ENCODE results near the gene AHNAK. TPM values are rescaled to one million over a fixed set of nuclear protein-coding genes. Genes with fewer than 3 reads are reported as not detected.

Gene AHNAK
- total and polyA plus RNA-seq, 2 of the 8 experiments (the other 6 are each of a cell fraction or from before 2014, with no cell fraction given), result 2.0 to 5.8 TPM

DNA sequence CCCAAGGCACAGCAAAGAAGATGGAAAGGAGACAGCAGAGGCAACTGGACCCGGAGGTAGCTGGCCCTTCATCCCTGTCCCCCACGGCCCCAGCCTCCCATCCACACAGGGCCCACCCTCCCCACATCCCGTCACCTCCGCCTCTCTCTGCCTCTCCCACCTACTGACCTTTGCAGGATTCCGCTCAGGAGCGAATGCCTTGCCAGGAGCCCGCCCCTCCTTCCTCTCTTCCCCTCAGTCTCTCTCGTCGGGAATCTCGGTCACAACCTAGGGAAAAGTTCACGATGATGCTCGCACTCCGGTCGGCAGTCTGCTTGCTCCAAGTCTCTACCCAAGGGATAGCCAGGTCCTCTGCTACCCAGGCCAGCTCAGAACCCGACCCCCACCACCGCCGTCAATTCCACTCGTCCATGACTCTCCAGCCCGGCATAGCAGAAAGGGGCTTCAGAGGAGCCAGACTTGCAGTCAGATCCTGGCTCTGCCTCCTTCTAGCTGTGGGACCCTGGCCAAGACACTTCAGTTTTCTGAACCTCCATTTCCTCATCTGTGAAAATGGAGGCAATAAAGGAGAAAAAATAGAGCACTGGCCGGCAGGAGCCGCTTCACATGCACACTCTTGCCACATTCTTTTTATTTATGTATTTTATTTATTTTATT, 10.2 kb downstream of the AHNAK start:
- CTCF ChIA-PET (ENCODE audit: partially characterized antibody), result interaction anchor here (0.9 to 5.3 kb wide), 8 partner anchors 21 to 144 kb away, joined by 3 to 27 read pairs (median 3); no protein-coding TSS in a partner anchor
- no peak overlapping the region for H4K8ac ChIP-seq (ENCODE audit: extremely low read depth, insufficient read depth, low read length)

More for the DNA sequence above, 10.2 kb downstream of the AHNAK start:
- Histone ChIP-seq H4K91ac (replicated peaks; ENCODE audit: insufficient read length, low read length) (no peak overlapping the region), H3K27me3 (replicated peaks in 1 of 4; ENCODE audit: control insufficient read depth in 3 of 4, extremely low read depth in 1 of 4, insufficient read depth in 3 of 4, low read length in 3 of 4) (no peaks in the 10 kb centered on the region; a peak in 2 of 7 replicates), H3K79me1 (ENCODE audit: low read depth, low read length) (no peaks in the 10 kb centered on the region), H3K9ac (replicated peaks in 1 of 4; ENCODE audit: extremely low read depth in 1 of 4, low read depth in 3 of 4, low read length in 3 of 4) (no peak overlapping the region), H2BK20ac (ENCODE audit: low read length) (no peak overlapping the region), H2BK5ac (ENCODE audit: low read depth, low read length) (no peak overlapping the region), H3K27ac (ENCODE audit: low read depth, low read length) (no peak overlapping the region), H3K4me3 (ENCODE audit: extremely low read depth in 1 of 4, insufficient read depth in 2 of 4, low read depth in 3 of 4, low read length in 4 of 4) (no peak overlapping the region), H3K4me1 (replicated peaks in 1 of 4; ENCODE audit: control insufficient read depth in 3 of 4, insufficient read depth in 4 of 4, low read length in 3 of 4) (peaks cover 0 to 9% (median 4%) of the 10 kb centered on the region in 4 experiments; a peak in 5 of 7 replicates), H3K56ac (replicated peaks; ENCODE audit: insufficient read length, low read depth, low read length) (no peak overlapping the region), H3K79me2 (ENCODE audit: control insufficient read depth in 1 of 2, insufficient read depth in 2 of 2, low read length in 2 of 2) (no peaks in the 10 kb centered on the region; a peak in 1 of 4 replicates), H3K23me2 (ENCODE audit: low read depth, low read length) (no peaks in the 10 kb centered on the region), H2BK15ac (ENCODE audit: low read length) (no peak overlapping the region), H3K18ac (ENCODE audit: extremely low read depth, low read length) (no peak overlapping the region; the same call in 1 of the 2 replicates), H2AK5ac (ENCODE audit: low read depth, low read length) (no peak overlapping the region), H3K4me2 (ENCODE audit: insufficient read depth in 1 of 2, low read depth in 2 of 2, low read length in 2 of 2) (peak overlapping the region in 1 of 2 experiments; percentile 38; a peak in 2 of 4 replicates), H3K9me3 (ENCODE audit: insufficient read depth in 2 of 2, low read depth in 1 of 2, low read length in 1 of 2) (no peaks in the 10 kb centered on the region), H2BK12ac (ENCODE audit: low read depth, low read length) (no peak overlapping the region), H3K14ac (ENCODE audit: insufficient read length) (no peak overlapping the region), H4K20me1 (replicated peaks in 1 of 2; ENCODE audit: control insufficient read depth in 1 of 2, insufficient read depth in 2 of 2, low read length in 2 of 2) (no peaks in the 10 kb centered on the region), H3K36me3 (ENCODE audit: control insufficient read depth in 2 of 4, insufficient read depth in 4 of 4, low read length in 3 of 4) (peaks cover 0 to 4% (median 0%) of the 10 kb centered on the region in 4 experiments; a peak in 1 of 8 replicates), H2AFZ (ENCODE audit: low read length) (no peak overlapping the region), H2BK120ac (replicated peaks; ENCODE audit: low read depth, low read length) (no peak overlapping the region), H3K4ac (replicated peaks; ENCODE audit: insufficient read length, low read depth, low read length) (no peak overlapping the region), H4K5ac (ENCODE audit: insufficient read length, low read depth, low read length) (no peak overlapping the region), H3K23ac (ENCODE audit: insufficient read length) (no peak overlapping the region)
- 74% methylated on average over 21 of the region's 21 CpGs; no CpG with 5 or more reads in 1 of the 2 experiments for WGBS, 2 experiments (ENCODE audit: extremely low coverage in 1 of 2, insufficient coverage in 1 of 2, insufficient read length in 1 of 2, insufficient replicate concordance in 2 of 2, low coverage in 1 of 2, low lambda C conversion rate in 2 of 2, missing lambda C conversion rate in 1 of 2)
- no peak for TF ChIP-seq POLR2AphosphoS5 (IDR thresholded peaks at IDR 0.05; ENCODE audit: low read depth, low read length)
- no peak for TF ChIP-seq NANOG (IDR thresholded peaks at IDR 0.05; ENCODE audit: insufficient read depth, low read depth, low read length, poor library complexity, severe bottlenecking)
- TF ChIP-seq RXRA (IDR thresholded peaks at IDR 0.05; ENCODE audit: insufficient read depth, low read depth, low read length), result no peak
- TF ChIP-seq CHD1 (IDR thresholded peaks at IDR 0.05; ENCODE audit: low read depth, low read length), result no peak
- no peak for TF ChIP-seq TAF7 (optimal IDR thresholded peaks at IDR 0.05; ENCODE audit: borderline replicate concordance, low read depth, low read length)
- no peak for TF ChIP-seq E2F6 (IDR thresholded peaks at IDR 0.05)
- no peak for TF ChIP-seq POU5F1 (IDR thresholded peaks at IDR 0.05; ENCODE audit: low read depth, low read length)
- TF ChIP-seq CTBP2 (IDR thresholded peaks at IDR 0.05; ENCODE audit: borderline replicate concordance, insufficient read depth, insufficient read length, low read length), result no peak
- TF ChIP-seq SIRT6 (IDR thresholded peaks at IDR 0.05; ENCODE audit: low read length), result no peak
- TF ChIP-seq RAD21 (IDR thresholded peaks at IDR 0.05 in 1 of 2, conservative IDR thresholded peaks at IDR 0.05 in 1 of 2; ENCODE audit: low read depth in 2 of 2, low read length in 2 of 2), result no peak
- TF ChIP-seq SRF (IDR thresholded peaks at IDR 0.05; ENCODE audit: low read depth, low read length), result no peak
- DNase-seq (ENCODE audit: low read depth in 1 of 2, low spot score in 2 of 2), result no peak
- POLR2A ChIA-PET (ENCODE audit: partially characterized antibody), result interaction anchor here (0.7 to 1.1 kb wide), 3 partner anchors 16 to 54 kb away, joined by 3 to 4 read pairs (median 3); no protein-coding TSS in a partner anchor
- no peak for FAIRE-seq
